Loucy (cell line): ENCODE data around the gene SORCS2.

Source experiments
- CTCF ChIP-seq: fragments of 200-600 bp; sonication (generic); conservative IDR thresholded peaks from 2 replicates; pipeline ENCODE4 v1.5.1; 2014; ENCODE audit warnings: mild to moderate bottlenecking, antibody characterized with exemption, low read length
- EZH2phosphoT487 ChIP-seq: fragments of 200-600 bp; IDR thresholded peaks from 2 replicates; pipeline ENCODE4 v1.6.1; 2018; ENCODE audit warnings: antibody characterized with exemption, mild to moderate bottlenecking, moderate library complexity, borderline replicate concordance

- TF ChIP-seq CTCF (no peak), EZH2phosphoT487 (no peak)
Observed at GRCh38 chr4:7737752-7738457, 545.6 kb downstream of the SORCS2 start.
